Trophoblast cell (in vitro differentiated cells and primary cell): ENCODE results near the gene RANBP1.

ENCODE experiments used
- DNase-seq, 2 donors: peaks; one replicate each; pipeline ENCODE4 v3.0.0-alpha.2; 2016
- H2AFZ ChIP-seq: 2 replicates; pipeline ENCODE4 v1.6.1; 2013; ENCODE audit warnings: low read length, moderate library complexity, mild to moderate bottlenecking; ENCODE audit not compliant: insufficient read depth, poor library complexity
- H2AK5ac ChIP-seq: 2 replicates; pipeline ENCODE4 v1.6.1; 2013; ENCODE audit warnings: mild to moderate bottlenecking, low read length
- H2BK120ac ChIP-seq: 2 replicates; pipeline ENCODE4 v1.6.1; 2013; ENCODE audit warnings: low read length, mild to moderate bottlenecking, moderate library complexity; ENCODE audit not compliant: insufficient read depth, poor library complexity
- H2BK12ac ChIP-seq: 2 replicates; pipeline ENCODE4 v1.6.1; 2013; ENCODE audit warnings: mild to moderate bottlenecking, low read length, moderate library complexity
- H2BK5ac ChIP-seq: 2 replicates; pipeline ENCODE4 v1.6.1; 2013; ENCODE audit warnings: low read length, low read depth, moderate library complexity, mild to moderate bottlenecking; ENCODE audit not compliant: poor library complexity
- H3K14ac ChIP-seq: 2 replicates; pipeline ENCODE4 v1.6.1; 2013; ENCODE audit warnings: mild to moderate bottlenecking, low read length
- H3K18ac ChIP-seq: 2 replicates; pipeline ENCODE4 v1.6.1; 2013; ENCODE audit warnings: mild to moderate bottlenecking, low read length
- H3K23ac ChIP-seq: 2 replicates; pipeline ENCODE4 v1.6.1; 2013; ENCODE audit warnings: low read length
- H3K27ac ChIP-seq: 2 replicates; pipeline ENCODE4 v1.5.1; 2013; ENCODE audit warnings: low read depth, mild to moderate bottlenecking, inconsistent platforms, low read length, moderate library complexity
- H3K27me3 ChIP-seq: 2 replicates; pipeline ENCODE4 v1.6.1; 2013; ENCODE audit warnings: inconsistent platforms, mild to moderate bottlenecking, low read length, moderate library complexity; ENCODE audit not compliant: insufficient read depth
- H3K36me3 ChIP-seq, 2 experiments: 1 replicate in 1 of 2; 2 replicates in 1 of 2; pipeline ENCODE4 v1.6.1; 2013; ENCODE audit warnings: low read length in 2 of 2, mild to moderate bottlenecking in 2 of 2, moderate library complexity in 1 of 2; ENCODE audit not compliant: insufficient read depth in 2 of 2, control insufficient read depth in 1 of 2
- H3K4ac ChIP-seq: 2 replicates; pipeline ENCODE4 v1.6.1; 2013; ENCODE audit warnings: low read depth, mild to moderate bottlenecking, low read length, moderate library complexity
- H3K4me1 ChIP-seq, 2 experiments: 1 replicate in 1 of 2; 2 replicates in 1 of 2; pipeline ENCODE4 v1.6.1; 2013; ENCODE audit warnings: low read length in 2 of 2, mild to moderate bottlenecking in 2 of 2, moderate library complexity in 1 of 2; ENCODE audit not compliant: insufficient read depth in 2 of 2, control insufficient read depth in 1 of 2
- H3K4me2 ChIP-seq: 2 replicates; pipeline ENCODE4 v1.6.1; 2013; ENCODE audit warnings: inconsistent platforms, mild to moderate bottlenecking, low read length, moderate library complexity
- H3K4me3 ChIP-seq: 2 replicates; pipeline ENCODE4 v1.5.1; 2013; ENCODE audit warnings: mild to moderate bottlenecking, low read depth, low read length, inconsistent platforms
- H3K79me1 ChIP-seq: one replicate; pipeline ENCODE4 v1.6.1; 2013; ENCODE audit warnings: low read length
- H3K79me2 ChIP-seq: 2 replicates; pipeline ENCODE4 v1.6.1; 2013; ENCODE audit warnings: low read length, mild to moderate bottlenecking; ENCODE audit not compliant: control insufficient read depth, insufficient read depth, poor library complexity
- H3K9ac ChIP-seq: 2 replicates; pipeline ENCODE4 v1.6.1; 2013; ENCODE audit warnings: mild to moderate bottlenecking, low read length
- H3K9me3 ChIP-seq: 2 replicates; pipeline ENCODE4 v1.6.1; 2013; ENCODE audit warnings: low read depth, mild to moderate bottlenecking, control low read depth, inconsistent platforms, low read length; ENCODE audit not compliant: insufficient read depth
- H4K12ac ChIP-seq: 2 replicates; pipeline ENCODE4 v1.6.1; 2013; ENCODE audit warnings: low read depth, mild to moderate bottlenecking, low read length, moderate library complexity
- H4K8ac ChIP-seq: 2 replicates; pipeline ENCODE4 v1.6.1; 2013; ENCODE audit warnings: low read depth, mild to moderate bottlenecking, low read length, moderate library complexity
- H4K91ac ChIP-seq: one replicate; pipeline ENCODE4 v1.6.1; 2013; ENCODE audit warnings: low read depth, mild to moderate bottlenecking, low read length, moderate library complexity
- WGBS: extraction: QIAGEN DNeasy Blood & Tissue Kit; methylation state at CpG from one replicate; pipeline ENCODE4 v1.1.7; 2013; ENCODE audit warnings: missing lambda C conversion rate; ENCODE audit not compliant: insufficient read length, insufficient coverage; ENCODE audit errors: extremely low coverage; 5-methylcytosine and 5-hydroxymethylcytosine counted together

RANBP1 gene

DNA sequence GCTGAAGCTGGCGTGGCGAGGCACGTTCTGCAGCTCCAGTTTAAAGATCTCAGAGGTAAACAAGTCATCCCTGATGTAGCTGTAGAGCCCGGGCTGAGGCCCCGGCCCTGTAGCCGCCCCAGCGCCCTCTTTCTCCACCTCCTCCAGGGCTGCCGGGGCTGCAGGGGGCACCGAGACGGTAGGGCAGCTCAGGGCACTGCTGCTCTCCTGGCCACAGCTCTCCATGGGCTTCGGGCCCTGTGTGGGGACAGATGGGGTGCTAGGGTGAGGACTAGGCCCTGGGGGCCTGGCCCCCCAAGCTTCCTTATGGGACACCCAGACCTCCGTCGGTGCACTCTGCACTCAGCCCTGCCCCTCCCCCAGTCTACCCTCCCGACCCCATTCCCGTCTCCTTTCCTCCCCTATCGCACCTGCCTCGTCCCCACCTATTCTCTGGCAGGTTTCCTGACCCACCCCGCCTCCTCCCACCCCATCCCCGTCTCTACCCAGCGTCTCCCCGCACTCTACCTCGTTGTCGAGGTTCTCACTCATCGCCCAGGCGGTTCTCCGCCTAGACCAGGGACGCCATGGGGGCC is 559 bp downstream of the RANBP1 start:
- Histone ChIP-seq H2AK5ac (peak overlapping the region; percentile 82), H3K79me2 (peaks cover 17% of the 10 kb centered on the region), H3K27ac (peak overlapping the region; percentile 28), H3K36me3 (peaks cover 68 to 72% of the 10 kb centered on the region in 2 experiments), H3K4ac (peak overlapping the region; percentile 85), H3K14ac (peak overlapping the region; percentile 93), H2BK12ac (no peak overlapping the region), H3K9me3 (no peaks in the 10 kb centered on the region), H3K18ac (peak overlapping the region; percentile 73), H2AFZ (peak overlapping the region; percentile 47), H4K91ac (peak overlapping the region; percentile 85), H3K4me3 (peak overlapping the region; percentile 89), H3K27me3 (no peaks in the 10 kb centered on the region), H4K8ac (peak overlapping the region; percentile 93), H4K12ac (peak overlapping the region; percentile 84), H3K9ac (peak overlapping the region; percentile 83), H3K23ac (no peak overlapping the region), H3K4me1 (peaks cover 4 to 9% of the 10 kb centered on the region in 2 experiments), H3K79me1 (peaks cover 12% of the 10 kb centered on the region), H2BK120ac (peak overlapping the region; percentile 75), H2BK5ac (peak overlapping the region; percentile 32), H3K4me2 (peak overlapping the region; percentile 68)
- DNase-seq, result no peak
- WGBS, result no CpG with 5 or more reads among the region's 27 CpGs

- peak within 1 kb of the TSS; percentile 84 for H4K12ac ChIP-seq
- H3K79me2 ChIP-seq, result peaks cover 17% of the 10 kb centered on the region
- peak within 1 kb of the TSS; percentile 75 for H2BK120ac ChIP-seq
- peak within 1 kb of the TSS; percentile 73 for H3K18ac ChIP-seq
- peak within 1 kb of the TSS; percentile 47 for H2AFZ ChIP-seq
- H4K91ac ChIP-seq, result peak within 1 kb of the TSS; percentile 85
- peaks cover 68 to 73% of the 10 kb centered on the region in 2 experiments for H3K36me3 ChIP-seq
- no peaks in the 10 kb centered on the region for H3K9me3 ChIP-seq
- peaks cover 4 to 9% of the 10 kb centered on the region in 2 experiments for H3K4me1 ChIP-seq
- no peak within 1 kb of the TSS for H2BK12ac ChIP-seq
- H2BK5ac ChIP-seq, result peak within 1 kb of the TSS; percentile 59
- H3K27ac ChIP-seq, result peak within 1 kb of the TSS; percentile 28
- peak; percentile 97 to 99 for DNase-seq
- H3K14ac ChIP-seq, result peak within 1 kb of the TSS; percentile 93
- peak within 1 kb of the TSS; percentile 93 for H4K8ac ChIP-seq
- H3K4me3 ChIP-seq, result peak within 1 kb of the TSS; percentile 98
- H3K27me3 ChIP-seq, result no peaks in the 10 kb centered on the region
- H3K4ac ChIP-seq, result peak within 1 kb of the TSS; percentile 99
- H3K9ac ChIP-seq, result peak within 1 kb of the TSS; percentile 96
- H3K23ac ChIP-seq, result no peak within 1 kb of the TSS
- peaks cover 12% of the 10 kb centered on the region for H3K79me1 ChIP-seq
- peak within 1 kb of the TSS; percentile 91 for H3K4me2 ChIP-seq
- WGBS, result no CpG with 5 or more reads among the region's 88 CpGs
- peak within 1 kb of the TSS; percentile 82 for H2AK5ac ChIP-seq
Measured at GRCh38 chr22:20116951-20117632, 1.2 kb downstream of the RANBP1 start, which contains the start of gene TRMT2A. Gene TRMT2A, minus strand, starts transcription at chr22:20117226. Its CDS starts 320 bp downstream, at chr22:20116906.

DNA sequence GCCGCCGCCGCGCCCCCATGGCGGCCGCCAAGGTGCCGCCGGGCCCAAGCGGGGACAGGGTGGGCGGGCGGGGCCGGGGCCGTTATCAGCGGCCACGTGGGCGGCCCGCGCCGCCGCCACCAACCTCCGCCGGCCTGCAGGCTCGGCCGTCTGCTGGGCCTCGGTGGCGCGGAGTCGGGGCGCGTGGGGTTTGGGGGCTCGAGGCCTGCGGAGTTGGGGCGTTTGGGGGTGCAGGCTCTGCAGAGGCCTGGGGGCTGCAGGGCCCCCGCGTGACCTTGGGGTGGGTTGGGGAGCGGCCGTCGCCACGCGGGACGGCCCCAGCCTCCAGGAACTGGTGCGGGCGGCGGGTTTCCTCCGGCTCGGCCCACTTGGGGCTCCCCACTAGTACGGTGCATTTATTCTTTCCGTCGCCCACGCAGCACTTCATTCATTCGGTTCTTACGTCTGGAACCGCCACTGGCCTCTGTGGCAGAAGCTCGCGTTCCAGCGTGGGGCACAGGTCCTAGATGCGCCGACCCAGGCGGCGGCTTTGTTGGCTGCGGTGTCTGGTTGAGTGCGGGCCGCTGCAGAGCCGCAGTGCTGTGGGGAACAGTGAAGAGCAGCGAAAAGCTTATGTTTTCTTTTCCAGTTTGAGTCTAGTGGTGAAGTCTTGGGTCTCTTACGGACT is 1.9 kb downstream of the RANBP1 start:
- Histone ChIP-seq H4K12ac (peak overlapping the region; percentile 73), H3K4ac (peak overlapping the region; percentile 99), H3K4me1 (peaks cover 4 to 9% of the 10 kb centered on the region in 2 experiments), H3K9me3 (no peaks in the 10 kb centered on the region), H3K18ac (peak overlapping the region; percentile 58), H3K14ac (peak overlapping the region; percentile 46), H2BK12ac (no peak overlapping the region), H2AFZ (peak overlapping the region; percentile 46), H4K91ac (peak overlapping the region; percentile 83), H3K4me3 (peak overlapping the region; percentile 98), H3K27ac (peak overlapping the region; percentile 5), H2BK120ac (peak overlapping the region; percentile 75), H3K27me3 (no peaks in the 10 kb centered on the region), H3K9ac (peak overlapping the region; percentile 96), H3K4me2 (peak overlapping the region; percentile 91), H3K79me1 (peaks cover 12% of the 10 kb centered on the region), H4K8ac (peak overlapping the region; percentile 82), H3K79me2 (peaks cover 17% of the 10 kb centered on the region), H2BK5ac (peak overlapping the region; percentile 59), H3K36me3 (peaks cover 66 to 71% of the 10 kb centered on the region in 2 experiments), H2AK5ac (peak overlapping the region; percentile 31), H3K23ac (no peak overlapping the region)
- DNase-seq, result peak in 1 of 2 donors; percentile 51
- no CpG with 5 or more reads among the region's 66 CpGs for WGBS

- no peaks in the 10 kb centered on the region for H3K9me3 ChIP-seq
- H3K79me2 ChIP-seq, result peaks cover 17% of the 10 kb centered on the region
- H3K4me1 ChIP-seq, result peaks cover 4 to 9% of the 10 kb centered on the region in 2 experiments
- H4K8ac ChIP-seq, result no peak overlapping the region
- WGBS, result no CpG with 5 or more reads among the region's 8 CpGs
- no peak for DNase-seq
- H3K4me2 ChIP-seq, result peak overlapping the region; percentile 91
- H3K4ac ChIP-seq, result peak overlapping the region; percentile 99
- no peak overlapping the region for H3K18ac ChIP-seq
- H3K36me3 ChIP-seq, result peaks cover 61 to 68% of the 10 kb centered on the region in 2 experiments
- no peaks in the 10 kb centered on the region for H3K27me3 ChIP-seq
- H3K79me1 ChIP-seq, result peaks cover 12% of the 10 kb centered on the region
- no peak overlapping the region for H3K27ac ChIP-seq
- H3K23ac ChIP-seq, result peak overlapping the region; percentile 50
- H4K91ac ChIP-seq, result no peak overlapping the region
- peak overlapping the region; percentile 98 for H3K4me3 ChIP-seq
- no peak overlapping the region for H2BK12ac ChIP-seq
- no peak overlapping the region for H2BK5ac ChIP-seq
- peak overlapping the region; percentile 27 for H4K12ac ChIP-seq
- H2AK5ac ChIP-seq, result peak overlapping the region; percentile 12
- H2BK120ac ChIP-seq, result no peak overlapping the region
- H3K9ac ChIP-seq, result peak overlapping the region; percentile 96
- H2AFZ ChIP-seq, result no peak overlapping the region
- H3K14ac ChIP-seq, result no peak overlapping the region
Measured at GRCh38 chr22:20118300-20119020, 2.6 kb downstream of the RANBP1 start.
